ENCODE measurements around the gene REC8.

REC8 gene

GRCh38 chr14:24192933-24193332 is 21.1 kb downstream of the REC8 start:
- no peak overlapping the region for H3K4me3 ChIP-seq (ENCODE audit: low read depth, low read length)
- no peak for TF ChIP-seq CTCF (IDR thresholded peaks at IDR 0.05; ENCODE audit: low read depth, low read length)

DNA sequence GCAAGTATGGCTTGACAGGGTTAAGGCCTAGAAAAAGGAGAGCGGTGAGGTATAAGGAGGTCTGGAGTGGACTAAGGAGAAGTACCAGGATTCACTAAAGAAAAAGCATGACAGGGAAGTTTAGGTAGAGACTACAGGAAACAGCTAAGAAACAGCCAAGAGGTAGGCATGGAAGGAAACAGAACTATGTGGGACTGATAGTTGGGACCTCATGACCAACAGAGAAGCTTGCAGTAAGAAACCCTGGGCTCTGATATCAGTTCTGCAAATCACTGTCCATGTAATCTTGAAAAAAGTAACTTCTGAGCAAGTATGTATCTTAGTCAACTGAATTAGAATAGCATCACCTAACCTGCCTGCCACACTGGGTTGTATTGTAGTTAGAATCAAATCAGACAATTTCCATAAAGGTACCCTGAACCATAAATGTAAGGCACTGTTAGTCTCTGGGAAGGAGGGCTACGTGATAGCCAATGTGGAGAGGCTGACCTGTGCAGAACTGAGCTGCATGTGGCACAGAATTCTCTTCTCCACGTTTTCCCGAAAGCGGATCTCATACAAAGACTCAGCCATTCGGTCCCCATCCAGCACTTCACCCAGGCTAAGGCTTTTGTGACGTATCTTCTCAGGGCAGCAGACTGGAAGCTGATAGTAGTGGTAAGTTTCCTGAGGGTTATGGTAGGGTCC is 22.4 kb downstream of the REC8 start:
- H3K4me3 ChIP-seq (ENCODE audit: low read depth, low read length) = peak overlapping the region; percentile 89
- no peak for TF ChIP-seq CTCF (IDR thresholded peaks at IDR 0.05; ENCODE audit: low read depth, low read length)

DNA sequence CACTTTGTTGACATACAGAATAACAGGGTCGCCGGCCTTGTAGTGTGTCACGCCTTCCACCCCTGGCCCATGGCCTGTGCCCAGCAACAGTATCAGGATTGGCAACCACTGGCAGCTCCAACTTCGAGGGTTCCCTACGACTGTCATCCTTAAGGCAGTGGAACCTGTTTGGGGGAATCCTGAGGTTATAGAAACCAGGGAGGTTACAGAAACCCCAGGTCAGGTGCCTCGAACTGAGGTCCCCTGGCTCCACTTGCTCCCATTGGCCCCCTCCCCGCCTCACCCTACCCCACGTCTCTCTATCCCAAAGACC is 22.9 kb downstream of the REC8 start:
- peak overlapping the region; percentile 89 for H3K4me3 ChIP-seq (ENCODE audit: low read depth, low read length)
- no peak for TF ChIP-seq CTCF (IDR thresholded peaks at IDR 0.05; ENCODE audit: low read depth, low read length)

GRCh38 chr14:24195186-24196070 is 23.5 kb downstream of the REC8 start, which contains the start of gene TM9SF1:
Gene TM9SF1, minus strand, starts transcription at chr14:24195441. Its CDS starts 422 bp downstream, at chr14:24195019.
- no peak for TF ChIP-seq CTCF (IDR thresholded peaks at IDR 0.05; ENCODE audit: low read depth, low read length)
- peak within 1 kb of the TSS; percentile 89 for H3K4me3 ChIP-seq (ENCODE audit: low read depth, low read length)

GRCh38 chr14:24196071-24197055 is 24.5 kb downstream of the REC8 start:
- H3K4me3 ChIP-seq (ENCODE audit: low read depth, low read length) = peak overlapping the region; percentile 89
- TF ChIP-seq CTCF (IDR thresholded peaks at IDR 0.05; ENCODE audit: low read depth, low read length) = no peak

- no peak overlapping the region for H3K4me3 ChIP-seq (ENCODE audit: low read depth, low read length)
- TF ChIP-seq CTCF (IDR thresholded peaks at IDR 0.05; ENCODE audit: low read depth, low read length) = no peak
These were observed 25.2 kb downstream of the REC8 start for GRCh38 chr14:24197056-24197450.
